Heart right ventricle (tissue), 16 donors: ENCODE measurements around the gene ORM2. TPM values are rescaled to one million over a fixed set of nuclear protein-coding genes. Genes with fewer than 3 reads are reported as not detected.
"Not testable (repeated sequence)": the region's sequence is repeated elsewhere in the genome, so short reads cannot be mapped to it uniquely, and the experiment has no call there.

Experiments used
- ATAC-seq, 8 donors: fragments of 200-7000 bp; cut with Tn5 transposase; one replicate each; pipeline ENCODE4 v1.9.1; 2020; ENCODE audit warnings: mild to moderate bottlenecking in 8 of 8, moderate library complexity in 8 of 8, moderate number of reproducible peaks in 1 of 8
- DNase-seq, 2 donors: peaks; one replicate each; pipeline ENCODE4 v3.0.0-alpha.2; 2020
- H3K27ac ChIP-seq, 10 donors: fragments of 200-600 bp; sonication (generic) in 2 of 10; one replicate each; pipeline versions ENCODE4 v1.5.0 to v1.8.0; 2020 to 2022; ENCODE audit warnings: mild to moderate bottlenecking in 3 of 10
- H3K27me3 ChIP-seq, 7 donors: fragments of 200-600 bp; one replicate each; pipeline ENCODE4 v1.8.0; 2021 to 2022; ENCODE audit warnings: mild to moderate bottlenecking in 2 of 7
- H3K36me3 ChIP-seq, 9 donors: fragments of 200-600 bp; sonication (generic) in 1 of 9; one replicate each; pipeline versions ENCODE4 v1.5.0 to v1.8.0; 2020 to 2022; ENCODE audit warnings: mild to moderate bottlenecking in 2 of 9
- H3K4me1 ChIP-seq, 9 donors: fragments of 200-600 bp; sonication (generic) in 1 of 9; one replicate each; pipeline versions ENCODE4 v1.5.0 to v1.8.0; 2020 to 2022; ENCODE audit warnings: mild to moderate bottlenecking in 4 of 9
- H3K4me3 ChIP-seq, 10 donors: fragments of 200-600 bp; sonication (generic) in 2 of 10; one replicate each; pipeline versions ENCODE4 v1.5.0 to v1.8.0; 2020 to 2022; ENCODE audit warnings: mild to moderate bottlenecking in 7 of 10, moderate library complexity in 2 of 10
- H3K9me3 ChIP-seq, 11 donors: fragments of 200-600 bp in 10 of 11; sonication (generic) in 2 of 11; one replicate each; pipeline versions ENCODE4 v1.5.0 to v1.8.0; 2013 to 2022; ENCODE audit warnings: mild to moderate bottlenecking in 2 of 11, control low read depth in 1 of 11, moderate library complexity in 1 of 11
- CTCF ChIP-seq, 9 donors: fragments of 200-600 bp; sonication (generic) in 2 of 9; IDR thresholded peaks; one replicate each; pipeline versions ENCODE4 v1.5.0 to v1.8.0; 2021 to 2022; ENCODE audit warnings: antibody characterized with exemption in 9 of 9, mild to moderate bottlenecking in 5 of 9, moderate library complexity in 1 of 9
- WGBS, 2 donors: extraction: QIAGEN DNeasy Blood & Tissue Kit; methylation state at CpG; one replicate each; pipeline ENCODE4 v1.1.7; 2013; ENCODE audit warnings: inconsistent platforms in 1 of 2; 5-methylcytosine and 5-hydroxymethylcytosine counted together
- intact Hi-C, 10 donors: fragments of 100-400 bp; cut with DNase I; formaldehyde crosslinking; loops; one replicate each; pipeline versions ENCODE4 v1.11.1 to v1.14.2; 2022
- polyA plus RNA-seq, 2 donors: library from polyadenylated mRNA; stranded (reverse); fragments of 200-250 nt; gene quantifications; one replicate each; pipeline ENCODE4 v1.2.3, GENCODE V29; 2013
- total RNA-seq, 10 donors: library from RNA; stranded (reverse); fragmentation: NEBNext Ultra II Directional in 3 of 10; extraction: Animal tissue kit (Norgen Biotek cat#: 25700) in 3 of 10; gene quantifications; one replicate each; pipeline versions ENCODE4 v1.2.1 to v1.2.4, GENCODE V29; 2021 to 2023
- donor health status: Arrhythmogenic right ventricular cardiomyopathy.
- donor health status: ischemic (EF 13 %, LVEDD 7.1; RV severe dilation, severe dysfunction).
- donor health status: healthy with polysubstance abuse.
- donor health status: DM: no; HTN: yes; CAD: no.
- donor health status: DM: no; HTN: no; CAD: no.
- donor health status: ischemic (EF 25% LVEDD 6.9; RV normal size, moderate dysfunction).
- donor health status: ischemic (EF 25% LVEDD 5.7; RV mildly dilated, moderate dysfunction).
- donor health status: healthy.
- donor health status: DM: yes; HTN: yes; CAD: no.
- donor health status: Ischemic cardiomyopathy.
- donor health status: ischemic (EF 35%, LVEDD 5.7; RV mildly dilated, moderate dysfunction).
- donor health status: nonischemic (EF 11% LVEDD 7.7; RV severe dilation, severe dysfunction).
- donor health status: DM: yes; HTN: yes; CAD: no.
- donor health status: PGD.
- donor health status: ischemic (EF 29% LVEDD 5.4; RV normal size, mild dysfunction).
- donor health status: nonischemic (EF 23%, LVEDD 6.1; RV moderate dilation, normal function).

Gene ORM2
- total and polyA plus RNA-seq, 12 donors = 0.44 TPM; not detected in 11

- WGBS, 2 donors = 76 to 81% methylated on average over 10 of the region's 10 CpGs
- H3K9me3 ChIP-seq = peaks cover 0 to 8% (median 0%) of the 10 kb centered on the region in 11 donors
- DNase-seq (no peak), ATAC-seq (no peak)
- intact Hi-C loops = no loop called here
- no peak overlapping the region for H3K4me3 ChIP-seq
- peaks cover 0 to 3% (median 0%) of the 10 kb centered on the region in 9 donors for H3K36me3 ChIP-seq
- TF ChIP-seq CTCF (IDR thresholded peaks at IDR 0.05) = no peak
- peaks cover 0 to 8% (median 0%) of the 10 kb centered on the region in 9 donors for H3K4me1 ChIP-seq
- H3K27ac ChIP-seq = no peak overlapping the region
- H3K27me3 ChIP-seq = peaks cover 0 to 21% (median 4%) of the 10 kb centered on the region in 7 donors
These were observed 13.0 kb upstream of the ORM2 start for GRCh38 chr9:114316605-114317230.

- Histone ChIP-seq H3K27ac (no peak overlapping the region), H3K36me3 (no peaks in the 10 kb centered on the region), H3K4me1 (peaks cover 0 to 8% (median 0%) of the 10 kb centered on the region in 9 donors), H3K4me3 (no peak overlapping the region), H3K9me3 (peaks cover 0 to 8% (median 0%) of the 10 kb centered on the region in 11 donors), H3K27me3 (peaks cover 0 to 21% (median 4%) of the 10 kb centered on the region in 7 donors)
- DNase-seq = no peak
- WGBS, 2 donors = 78 to 90% methylated on average over 8 of the region's 8 CpGs
- intact Hi-C loops = no loop called here
- no peak for ATAC-seq
- no peak for TF ChIP-seq CTCF (IDR thresholded peaks at IDR 0.05)
These were observed 11.9 kb upstream of the ORM2 start for GRCh38 chr9:114317665-114318357.

DNA sequence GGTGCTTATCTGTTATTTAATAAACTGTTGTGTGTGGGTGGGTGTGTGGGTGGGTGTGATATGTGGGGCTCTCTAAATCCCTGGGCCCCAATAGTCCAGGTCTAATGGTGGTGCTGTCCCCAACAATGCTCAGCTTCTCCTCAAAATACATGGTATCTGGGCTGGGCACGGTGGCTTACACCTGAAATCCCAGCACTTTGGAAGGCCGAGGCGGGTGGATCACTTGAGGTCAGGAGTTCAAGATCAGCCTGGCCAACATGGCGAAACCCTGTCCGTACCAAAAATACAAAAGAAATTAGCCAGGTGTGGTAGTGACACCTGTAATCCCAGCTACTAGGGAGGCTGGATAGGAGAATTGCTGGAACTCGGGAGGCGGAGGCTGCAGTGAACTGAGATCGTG lies 11.3 kb upstream of the ORM2 start:
- 90 to 91% methylated on average over 8 of the region's 8 CpGs for WGBS, 2 donors
- no peak overlapping the region for H3K27ac ChIP-seq
- peaks cover 0 to 8% (median 0%) of the 10 kb centered on the region in 9 donors for H3K4me1 ChIP-seq
- no peak for TF ChIP-seq CTCF (IDR thresholded peaks at IDR 0.05)
- intact Hi-C loops = no loop called here
- H3K4me3 ChIP-seq = no peak overlapping the region
- peaks cover 0 to 21% (median 4%) of the 10 kb centered on the region in 7 donors for H3K27me3 ChIP-seq
- DNase-seq (no peak), ATAC-seq (no peak)
- peaks cover 0 to 8% (median 0%) of the 10 kb centered on the region in 11 donors for H3K9me3 ChIP-seq
- no peaks in the 10 kb centered on the region for H3K36me3 ChIP-seq

- DNase-seq (no peak), ATAC-seq (no peak)
- Histone ChIP-seq H3K4me1 (peaks cover 0 to 8% (median 0%) of the 10 kb centered on the region in 9 donors), H3K4me3 (no peak overlapping the region), H3K9me3 (peaks cover 0 to 7% (median 0%) of the 10 kb centered on the region in 11 donors), H3K36me3 (no peaks in the 10 kb centered on the region), H3K27ac (no peak overlapping the region), H3K27me3 (peaks cover 0 to 21% (median 10%) of the 10 kb centered on the region in 7 donors)
- intact Hi-C loops = no loop called here
- 80 to 81% methylated on average over 3 of the region's 3 CpGs for whole genome bisulfite sequencing, 2 donors
- no peak for TF ChIP-seq CTCF (IDR thresholded peaks at IDR 0.05)
These were observed 10.5 kb upstream of the ORM2 start for GRCh38 chr9:114319147-114319546.

DNA sequence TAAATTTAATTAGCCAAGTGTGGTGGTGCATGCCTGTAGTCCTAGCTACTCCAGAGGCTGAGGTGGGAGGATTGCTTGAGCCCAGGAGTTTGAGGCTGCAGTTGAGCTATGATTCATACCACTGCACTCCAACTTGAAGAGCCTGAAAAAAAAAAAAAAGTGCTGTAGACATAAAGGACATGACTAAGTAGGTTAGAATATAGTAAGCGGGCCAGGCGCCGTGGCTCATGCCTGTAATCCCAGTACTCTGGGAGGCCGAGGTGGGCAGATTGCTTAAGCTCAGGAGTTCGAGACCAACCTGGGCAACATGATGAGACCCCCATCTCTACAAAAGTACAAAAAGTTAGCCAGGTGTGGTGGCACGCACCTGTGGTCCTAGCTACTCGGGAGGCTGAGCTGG lies 9.0 kb upstream of the ORM2 start:
- H3K9me3 ChIP-seq, H3K27ac ChIP-seq, ATAC-seq, H3K4me1 ChIP-seq, H3K4me3 ChIP-seq, H3K36me3 ChIP-seq, intact Hi-C loops, DNase-seq: not testable (repeated sequence)
- WGBS, 2 donors = 91 to 99% methylated on average over 7 of the region's 7 CpGs
- H3K27me3 ChIP-seq = peaks cover 0 to 21% (median 10%) of the 10 kb centered on the region in 7 donors
